Measurements from ENCODE around the gene ADAR.

DNA sequence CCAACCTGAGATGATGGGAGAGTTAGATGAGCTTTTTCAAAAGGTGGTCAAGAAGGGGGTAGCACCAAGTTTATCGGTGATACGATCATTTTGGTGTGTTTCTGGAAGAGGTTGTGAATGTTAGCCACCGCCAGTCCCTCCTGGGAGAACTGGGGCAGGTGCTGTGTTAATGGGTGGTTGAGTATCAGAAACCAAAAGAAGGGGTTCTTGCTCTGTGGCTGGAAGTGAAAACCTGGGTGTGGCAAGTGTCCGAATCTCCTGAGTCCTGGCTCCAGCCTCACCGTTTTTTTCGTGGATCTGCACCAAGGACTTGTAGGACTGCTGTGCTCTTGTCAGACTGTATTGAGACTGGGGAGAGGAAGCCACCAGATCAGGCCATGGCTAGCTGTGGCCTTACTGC lies 57.3 kb downstream of the ADAR start:
- no peak for TF ChIP-seq EZH2 (IDR thresholded peaks at IDR 0.05)
- TF ChIP-seq CTCF (IDR thresholded peaks at IDR 0.05) = no peak
- TF ChIP-seq EZH2phosphoT487 (IDR thresholded peaks at IDR 0.05) = no peak
